Measurements from ENCODE around the gene ZNF804B.

The ZNF804B gene

DNA sequence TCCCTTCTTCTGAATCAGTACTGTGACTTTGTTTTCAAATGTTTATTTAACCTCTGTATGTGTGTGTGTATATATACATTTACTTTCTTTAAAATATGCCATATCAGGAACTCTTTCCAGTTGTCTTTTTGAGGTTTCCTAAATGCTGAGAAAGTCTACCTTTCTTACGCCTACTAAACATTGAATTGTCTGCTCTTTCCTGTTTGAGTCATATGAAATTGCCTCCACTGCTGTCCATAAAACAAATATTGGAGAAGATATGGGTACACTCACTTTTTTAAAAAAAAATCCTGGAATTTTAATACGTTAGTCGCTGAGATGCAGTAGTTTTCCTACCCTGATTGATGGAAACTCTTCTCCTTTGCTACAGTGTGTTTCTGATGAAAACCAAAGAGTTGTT, 334.8 kb downstream of the ZNF804B start:
- H3K4me3 ChIP-seq (ENCODE audit: low read length): no peak overlapping the region
- no peaks in the 10 kb centered on the region for H3K27me3 ChIP-seq (ENCODE audit: control insufficient read depth, insufficient read depth, low read length)
- H3K9ac ChIP-seq (ENCODE audit: low read depth, low read length): no peak overlapping the region
- H3K4me1 ChIP-seq (ENCODE audit: control insufficient read depth, insufficient read depth, low read length): no peaks in the 10 kb centered on the region
- no peaks in the 10 kb centered on the region for H3K9me3 ChIP-seq (replicated peaks; ENCODE audit: low read length)
- H3K4me2 ChIP-seq (ENCODE audit: low read length): no peak overlapping the region
- H3K36me3 ChIP-seq (ENCODE audit: insufficient read depth, low read length): no peaks in the 10 kb centered on the region

DNA sequence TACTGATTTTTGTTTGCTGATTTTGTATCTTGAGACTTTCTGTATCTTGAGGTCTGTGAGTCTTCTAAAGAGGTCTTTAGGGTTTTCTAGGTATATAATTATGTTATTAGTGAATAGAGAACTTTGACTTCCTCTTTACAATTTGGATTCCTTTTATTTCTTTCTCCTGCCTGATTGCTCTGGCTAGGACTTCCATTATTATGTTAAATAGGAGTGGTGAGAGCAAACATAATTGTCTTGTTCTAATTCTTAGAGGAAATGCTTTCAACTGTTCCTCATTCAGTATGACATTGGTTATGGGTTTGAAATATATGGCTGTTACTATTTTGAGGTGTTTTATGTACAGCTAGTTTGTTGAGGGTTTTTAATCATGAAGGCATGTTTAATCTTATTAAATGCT, 344.1 kb downstream of the ZNF804B start:
- Histone ChIP-seq H3K4me1 (ENCODE audit: control insufficient read depth, insufficient read depth, low read length) (peaks cover 8% of the 10 kb centered on the region), H3K4me2 (ENCODE audit: low read length) (no peak overlapping the region), H3K9ac (ENCODE audit: low read depth, low read length) (no peak overlapping the region), H3K27me3 (ENCODE audit: control insufficient read depth, insufficient read depth, low read length) (no peaks in the 10 kb centered on the region), H3K9me3 (replicated peaks; ENCODE audit: low read length) (no peaks in the 10 kb centered on the region), H3K4me3 (ENCODE audit: low read length) (no peak overlapping the region), H3K36me3 (ENCODE audit: insufficient read depth, low read length) (no peaks in the 10 kb centered on the region)

DNA sequence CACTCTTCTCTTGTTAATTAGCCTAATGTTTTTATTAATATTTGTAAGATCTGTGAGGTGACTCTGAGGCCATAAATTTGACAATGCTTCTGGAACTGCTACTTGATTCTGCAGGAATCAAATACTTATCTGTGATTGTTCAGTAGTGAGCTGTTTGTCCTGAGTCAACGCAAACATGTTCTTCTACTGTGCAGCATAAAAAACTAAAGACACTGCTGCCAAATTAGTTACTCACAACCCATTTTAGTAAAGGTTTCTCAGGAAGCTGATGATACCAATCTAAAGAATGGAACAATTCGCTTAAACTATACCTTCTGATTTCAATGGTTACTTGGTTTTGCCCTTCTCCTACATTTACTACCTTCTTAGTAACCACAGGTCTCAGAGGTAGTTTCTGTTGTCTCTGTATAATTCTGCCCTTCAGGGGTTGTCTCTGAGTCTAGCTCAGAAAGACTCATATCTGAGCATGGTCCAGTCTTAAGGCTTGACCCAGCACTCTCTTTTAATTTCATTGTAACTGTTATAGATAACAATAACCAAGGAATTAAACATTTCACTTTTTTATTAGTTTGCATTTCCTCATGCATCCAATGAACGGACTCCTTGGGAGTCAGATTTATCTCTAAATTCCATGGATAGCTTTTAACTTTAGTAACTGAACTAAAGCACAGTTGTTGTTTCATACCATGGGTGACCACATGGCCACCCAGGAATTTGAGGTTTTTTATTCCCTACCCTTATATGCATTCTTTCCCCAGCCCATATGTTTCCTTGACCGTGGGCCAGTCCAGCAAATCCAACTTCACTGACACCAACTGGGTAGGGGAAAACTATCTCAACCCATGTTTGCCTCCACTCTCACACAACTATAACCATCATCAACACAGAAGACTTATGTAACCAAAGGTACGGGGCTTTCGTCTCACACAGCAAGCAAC, 345.5 kb downstream of the ZNF804B start:
- Histone ChIP-seq H3K9ac (ENCODE audit: low read depth, low read length) (no peak overlapping the region), H3K27me3 (ENCODE audit: control insufficient read depth, insufficient read depth, low read length) (no peaks in the 10 kb centered on the region), H3K4me3 (ENCODE audit: low read length) (no peak overlapping the region), H3K36me3 (ENCODE audit: insufficient read depth, low read length) (no peaks in the 10 kb centered on the region), H3K4me2 (ENCODE audit: low read length) (no peak overlapping the region), H3K4me1 (ENCODE audit: control insufficient read depth, insufficient read depth, low read length) (peaks cover 8% of the 10 kb centered on the region), H3K9me3 (replicated peaks; ENCODE audit: low read length) (no peaks in the 10 kb centered on the region)

GRCh38 chr7:89123871-89124270, 364.4 kb downstream of the ZNF804B start:
- Histone ChIP-seq H3K4me1 (ENCODE audit: control insufficient read depth, insufficient read depth, low read length) (no peaks in the 10 kb centered on the region), H3K4me3 (ENCODE audit: low read length) (no peak overlapping the region), H3K27me3 (ENCODE audit: control insufficient read depth, insufficient read depth, low read length) (no peaks in the 10 kb centered on the region), H3K9ac (ENCODE audit: low read depth, low read length) (no peak overlapping the region), H3K9me3 (replicated peaks; ENCODE audit: low read length) (no peaks in the 10 kb centered on the region), H3K4me2 (ENCODE audit: low read length) (no peak overlapping the region), H3K36me3 (ENCODE audit: insufficient read depth, low read length) (no peaks in the 10 kb centered on the region)

DNA sequence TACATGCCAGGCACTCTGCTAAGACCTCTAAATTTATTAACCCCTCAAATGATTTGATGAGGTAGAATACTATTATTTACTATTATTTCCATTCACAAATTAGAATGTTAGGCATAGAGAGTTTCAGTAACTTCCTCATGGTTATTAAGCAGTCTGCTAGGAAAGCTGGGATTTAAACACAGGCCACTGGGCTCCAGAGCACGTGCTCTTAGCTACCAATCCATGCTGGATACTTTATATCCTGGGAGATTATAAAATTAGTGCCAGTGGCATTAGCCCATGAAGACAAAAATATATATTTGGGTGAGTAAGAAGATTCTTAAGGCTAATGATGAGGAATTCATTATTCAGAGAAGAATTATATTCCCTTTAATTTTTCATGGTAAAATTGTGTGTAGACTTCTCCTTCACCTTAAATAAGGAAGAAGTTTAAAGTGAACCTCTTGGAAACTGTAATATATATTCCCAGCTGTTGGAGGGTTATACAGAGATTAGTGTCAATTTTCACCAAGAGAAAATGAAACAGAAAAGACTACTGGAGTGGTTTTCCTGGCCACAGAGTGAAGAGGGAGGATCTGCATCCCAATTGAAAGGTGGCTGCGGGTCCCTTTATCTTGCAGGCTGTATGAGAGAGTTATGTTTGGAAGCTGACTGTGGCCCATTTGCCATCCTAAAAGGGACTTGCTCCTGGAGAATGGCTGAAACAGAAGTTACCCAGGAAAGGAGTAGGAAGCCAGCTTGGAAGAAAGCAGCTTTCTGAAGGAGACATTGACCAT, 370.3 kb downstream of the ZNF804B start:
- no peaks in the 10 kb centered on the region for H3K9me3 ChIP-seq (replicated peaks; ENCODE audit: low read length)
- H3K9ac ChIP-seq (ENCODE audit: low read depth, low read length): no peak overlapping the region
- H3K4me3 ChIP-seq (ENCODE audit: low read length): no peak overlapping the region
- no peaks in the 10 kb centered on the region for H3K27me3 ChIP-seq (ENCODE audit: control insufficient read depth, insufficient read depth, low read length)
- H3K4me2 ChIP-seq (ENCODE audit: low read length): no peak overlapping the region
- no peaks in the 10 kb centered on the region for H3K4me1 ChIP-seq (ENCODE audit: control insufficient read depth, insufficient read depth, low read length)
- no peaks in the 10 kb centered on the region for H3K36me3 ChIP-seq (ENCODE audit: insufficient read depth, low read length)

GRCh38 chr7:89133357-89133756, 373.9 kb downstream of the ZNF804B start:
- Histone ChIP-seq H3K9ac (ENCODE audit: low read depth, low read length) (no peak overlapping the region), H3K36me3 (ENCODE audit: insufficient read depth, low read length) (no peaks in the 10 kb centered on the region), H3K4me2 (ENCODE audit: low read length) (no peak overlapping the region), H3K4me3 (ENCODE audit: low read length) (no peak overlapping the region), H3K9me3 (replicated peaks; ENCODE audit: low read length) (no peaks in the 10 kb centered on the region), H3K4me1 (ENCODE audit: control insufficient read depth, insufficient read depth, low read length) (no peaks in the 10 kb centered on the region), H3K27me3 (ENCODE audit: control insufficient read depth, insufficient read depth, low read length) (no peaks in the 10 kb centered on the region)

GRCh38 chr7:89133819-89134218, 374.3 kb downstream of the ZNF804B start:
- H3K36me3 ChIP-seq (ENCODE audit: insufficient read depth, low read length): no peaks in the 10 kb centered on the region
- H3K4me3 ChIP-seq (ENCODE audit: low read length): no peak overlapping the region
- H3K9ac ChIP-seq (ENCODE audit: low read depth, low read length): no peak overlapping the region
- no peaks in the 10 kb centered on the region for H3K4me1 ChIP-seq (ENCODE audit: control insufficient read depth, insufficient read depth, low read length)
- no peaks in the 10 kb centered on the region for H3K9me3 ChIP-seq (replicated peaks; ENCODE audit: low read length)
- no peak overlapping the region for H3K4me2 ChIP-seq (ENCODE audit: low read length)
- H3K27me3 ChIP-seq (ENCODE audit: control insufficient read depth, insufficient read depth, low read length): no peaks in the 10 kb centered on the region

DNA sequence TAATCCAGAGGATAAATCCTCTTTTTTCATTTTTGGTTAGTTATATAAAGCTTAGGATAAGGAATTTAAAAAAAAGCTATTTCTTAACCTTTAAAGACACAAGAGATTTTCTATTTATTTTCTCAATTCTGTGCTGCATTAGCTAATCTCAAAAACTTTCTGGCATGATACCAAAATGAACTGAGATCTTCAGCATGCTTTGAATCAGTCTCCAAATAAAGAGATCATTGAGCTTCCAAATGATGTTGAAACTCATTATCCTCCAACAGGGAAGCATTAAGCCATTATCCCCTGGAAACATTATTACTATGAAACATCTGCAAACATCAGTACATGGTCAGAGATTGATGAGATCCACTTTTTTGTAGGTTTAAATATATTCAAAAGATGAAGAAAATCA, 386.3 kb downstream of the ZNF804B start:
- Histone ChIP-seq H3K4me1 (ENCODE audit: control insufficient read depth, insufficient read depth, low read length) (no peaks in the 10 kb centered on the region), H3K27me3 (ENCODE audit: control insufficient read depth, insufficient read depth, low read length) (no peaks in the 10 kb centered on the region), H3K4me3 (ENCODE audit: low read length) (no peak overlapping the region), H3K9me3 (replicated peaks; ENCODE audit: low read length) (no peaks in the 10 kb centered on the region), H3K4me2 (ENCODE audit: low read length) (no peak overlapping the region), H3K36me3 (ENCODE audit: insufficient read depth, low read length) (no peaks in the 10 kb centered on the region), H3K9ac (ENCODE audit: low read depth, low read length) (no peak overlapping the region)

- Histone ChIP-seq H3K4me1 (ENCODE audit: control insufficient read depth, insufficient read depth, low read length) (no peaks in the 10 kb centered on the region), H3K9ac (ENCODE audit: low read depth, low read length) (no peak overlapping the region), H3K36me3 (ENCODE audit: insufficient read depth, low read length) (no peaks in the 10 kb centered on the region), H3K9me3 (replicated peaks; ENCODE audit: low read length) (no peaks in the 10 kb centered on the region), H3K27me3 (ENCODE audit: control insufficient read depth, insufficient read depth, low read length) (no peaks in the 10 kb centered on the region), H3K4me2 (ENCODE audit: low read length) (no peak overlapping the region), H3K4me3 (ENCODE audit: low read length) (no peak overlapping the region)
These were observed 400.6 kb downstream of the ZNF804B start for GRCh38 chr7:89160107-89160506.

- Histone ChIP-seq H3K9me3 (replicated peaks; ENCODE audit: low read length) (no peaks in the 10 kb centered on the region), H3K27me3 (ENCODE audit: control insufficient read depth, insufficient read depth, low read length) (no peaks in the 10 kb centered on the region), H3K9ac (ENCODE audit: low read depth, low read length) (no peak overlapping the region), H3K4me2 (ENCODE audit: low read length) (no peak overlapping the region), H3K36me3 (ENCODE audit: insufficient read depth, low read length) (no peaks in the 10 kb centered on the region), H3K4me1 (ENCODE audit: control insufficient read depth, insufficient read depth, low read length) (no peaks in the 10 kb centered on the region), H3K4me3 (ENCODE audit: low read length) (no peak overlapping the region)
These were observed 405.9 kb downstream of the ZNF804B start for GRCh38 chr7:89165421-89165820.

- H3K4me2 ChIP-seq (ENCODE audit: low read length): no peak overlapping the region
- no peaks in the 10 kb centered on the region for H3K9me3 ChIP-seq (replicated peaks; ENCODE audit: low read length)
- no peaks in the 10 kb centered on the region for H3K27me3 ChIP-seq (ENCODE audit: control insufficient read depth, insufficient read depth, low read length)
These were observed 411.1 kb downstream of the ZNF804B start for GRCh38 chr7:89170628-89171027.

More at GRCh38 chr7:89170628-89171027, 411.1 kb downstream of the ZNF804B start:
- H3K9ac ChIP-seq (ENCODE audit: low read depth, low read length): no peak overlapping the region
- no peaks in the 10 kb centered on the region for H3K36me3 ChIP-seq (ENCODE audit: insufficient read depth, low read length)
- no peaks in the 10 kb centered on the region for H3K4me1 ChIP-seq (ENCODE audit: control insufficient read depth, insufficient read depth, low read length)
- no peak overlapping the region for H3K4me3 ChIP-seq (ENCODE audit: low read length)

Measured in skeletal muscle satellite cell (primary cell).